DOHH2 (cell line): ENCODE measurements around the gene SPTLC2.

ENCODE experiments used
- CTCF ChIP-seq: fragments of 200-600 bp; sonication (generic); IDR thresholded peaks from one replicate; pipeline ENCODE4 v1.5.1; 2014; ENCODE audit warnings: antibody characterized with exemption, mild to moderate bottlenecking, low read depth, low read length; ENCODE audit not compliant: poor library complexity, severe bottlenecking
- EZH2phosphoT487 ChIP-seq: fragments of 200-600 bp; sonication (generic); IDR thresholded peaks from 2 replicates; pipeline ENCODE4 v1.6.1; 2017; ENCODE audit warnings: borderline replicate concordance, mild to moderate bottlenecking, antibody characterized with exemption, low read length, moderate library complexity, mixed read lengths

- no peak for TF ChIP-seq CTCF
- TF ChIP-seq EZH2phosphoT487: no peak
Measured at GRCh38 chr14:77520555-77520954, 95.9 kb downstream of the SPTLC2 start.
